Aorta (tissue), 5 donors: ENCODE data around the gene NR1I3. TPM values are rescaled to one million over a fixed set of nuclear protein-coding genes. Genes with fewer than 3 reads are reported as not detected.
"Not testable (repeated sequence)": the region's sequence is repeated elsewhere in the genome, so short reads cannot be mapped to it uniquely, and the experiment has no call there.

ENCODE experiments used
- ATAC-seq: fragments of 200-7000 bp; cut with Tn5 transposase; one replicate; pipeline ENCODE4 v1.9.1; 2022; ENCODE audit warnings: moderate library complexity; ENCODE audit not compliant: low FRiP score
- DNase-seq, 2 donors: peaks; one replicate each; pipeline ENCODE4 v3.0.0-alpha.2; 2020
- H3K27ac ChIP-seq, 2 donors: one replicate each; pipeline ENCODE4 v1.5.1; 2013; ENCODE audit warnings: low read length in 2 of 2, mild to moderate bottlenecking in 2 of 2, moderate library complexity in 2 of 2, control low read depth in 1 of 2, inconsistent platforms in 1 of 2, low read depth in 1 of 2
- H3K27me3 ChIP-seq, 2 donors: one replicate each; pipeline ENCODE4 v1.6.1; 2013; ENCODE audit warnings: control low read depth in 1 of 2, low read length in 1 of 2, mild to moderate bottlenecking in 1 of 2, moderate library complexity in 1 of 2; ENCODE audit not compliant: insufficient read depth in 2 of 2, control insufficient read depth in 1 of 2
- H3K36me3 ChIP-seq, 2 donors: one replicate each; pipeline ENCODE4 v1.6.1; 2013; ENCODE audit warnings: control low read depth in 1 of 2, low read length in 1 of 2, mild to moderate bottlenecking in 1 of 2; ENCODE audit not compliant: insufficient read depth in 2 of 2, control insufficient read depth in 1 of 2
- H3K4me1 ChIP-seq, 2 donors: one replicate each; pipeline ENCODE4 v1.6.1; 2013; ENCODE audit warnings: low read length in 2 of 2, control low read depth in 1 of 2, mild to moderate bottlenecking in 1 of 2, moderate library complexity in 1 of 2; ENCODE audit not compliant: insufficient read depth in 2 of 2, control insufficient read depth in 1 of 2
- H3K4me3 ChIP-seq, 2 donors: one replicate each; pipeline ENCODE4 v1.5.1; 2013; ENCODE audit warnings: low read length in 2 of 2, control low read depth in 1 of 2, mild to moderate bottlenecking in 1 of 2
- H3K9me3 ChIP-seq: one replicate; pipeline ENCODE4 v1.6.1; 2013; ENCODE audit warnings: mild to moderate bottlenecking, low read length; ENCODE audit not compliant: control insufficient read depth
- WGBS, 2 donors: extraction: QIAGEN DNeasy Blood & Tissue Kit; methylation state at CpG; one replicate each; pipeline ENCODE4 v1.1.7; 2013; 5-methylcytosine and 5-hydroxymethylcytosine counted together
- intact Hi-C, 2 donors: fragments of 100-400 bp; cut with DNase I; formaldehyde crosslinking; loops; one replicate each; pipeline versions ENCODE4 v1.14.2 to v1.15.0; 2022
- polyA plus RNA-seq, 2 donors: library from polyadenylated mRNA; stranded (reverse); fragments of 200-250 nt; gene quantifications; one replicate each; pipeline ENCODE4 v1.2.3, GENCODE V29; 2013
- total RNA-seq, 2 donors: library from RNA; stranded (reverse); fragmentation: NEBNext Ultra II Directional; extraction: Animal tissue kit (Norgen Biotek cat#: 25700); gene quantifications; one replicate each; pipeline ENCODE4 v1.2.1, GENCODE V29; 2021
- donor health status: healthy with polysubstance abuse.
- donor health status: Bipolar disorder and iron deficiency.
- donor health status: DM: no; HTN: no; CAD: no.
- donor health status: DM: no; HTN: no; CAD: no.
- donor health status: DM: yes; HTN: yes; CAD: no.

The NR1I3 gene
- total and polyA plus RNA-seq, 4 donors, result not detected

- DNase-seq, H3K27ac ChIP-seq, ATAC-seq, H3K4me3 ChIP-seq, H3K9me3 ChIP-seq, H3K36me3 ChIP-seq, intact Hi-C loops, H3K27me3 ChIP-seq, H3K4me1 ChIP-seq: not testable (repeated sequence)
- 84 to 87% methylated on average over 4 of the region's 4 CpGs for WGBS, 2 donors
Observed at GRCh38 chr1:161255955-161256520, 18.0 kb upstream of the NR1I3 start.

GRCh38 chr1:161255302-161255701 is 17.3 kb upstream of the NR1I3 start:
- ATAC-seq, H3K4me3 ChIP-seq, H3K4me1 ChIP-seq, H3K27me3 ChIP-seq, intact Hi-C loops, H3K27ac ChIP-seq, DNase-seq, H3K36me3 ChIP-seq: not testable (repeated sequence)
- peaks cover 12% of the 10 kb centered on the region for H3K9me3 ChIP-seq
- 69 to 77% methylated on average over 5 of the region's 5 CpGs for WGBS, 2 donors

GRCh38 chr1:161251579-161251978 is 13.6 kb upstream of the NR1I3 start:
- 93 to 94% methylated on average over 8 of the region's 8 CpGs for WGBS, 2 donors
- DNase-seq (no peak), ATAC-seq (no peak)
- intact Hi-C loops, result no loop called here
- Histone ChIP-seq H3K4me1 (no peaks in the 10 kb centered on the region), H3K4me3 (no peak overlapping the region), H3K27ac (no peak overlapping the region), H3K27me3 (no peaks in the 10 kb centered on the region), H3K9me3 (peaks cover 4% of the 10 kb centered on the region), H3K36me3 (no peaks in the 10 kb centered on the region)

- Histone ChIP-seq H3K27me3 (no peaks in the 10 kb centered on the region), H3K4me1 (no peaks in the 10 kb centered on the region), H3K4me3 (no peak overlapping the region), H3K9me3 (peaks cover 4% of the 10 kb centered on the region), H3K36me3 (no peaks in the 10 kb centered on the region), H3K27ac (no peak overlapping the region)
- ATAC-seq (no peak), DNase-seq (no peak)
- 78 to 82% methylated on average over 7 of the region's 7 CpGs for WGBS, 2 donors
- intact Hi-C loops, result no loop called here
Observed at GRCh38 chr1:161250829-161251228, 12.8 kb upstream of the NR1I3 start.

GRCh38 chr1:161250100-161250499 is 12.1 kb upstream of the NR1I3 start:
- 55 to 75% methylated on average over 5 of the region's 5 CpGs for WGBS, 2 donors
- H3K36me3 ChIP-seq, intact Hi-C loops, DNase-seq, H3K9me3 ChIP-seq, H3K4me3 ChIP-seq, H3K4me1 ChIP-seq, H3K27ac ChIP-seq, ATAC-seq, H3K27me3 ChIP-seq: not testable (repeated sequence)

- H3K36me3 ChIP-seq, result no peaks in the 10 kb centered on the region
- no peaks in the 10 kb centered on the region for H3K4me1 ChIP-seq
- ATAC-seq (no peak), DNase-seq (no peak)
- no peaks in the 10 kb centered on the region for H3K27me3 ChIP-seq
- H3K4me3 ChIP-seq, result no peak overlapping the region
- H3K27ac ChIP-seq, result no peak overlapping the region
- 88 to 92% methylated on average over 4 of the region's 4 CpGs for WGBS, 2 donors
- no peaks in the 10 kb centered on the region for H3K9me3 ChIP-seq
- intact Hi-C loops, result no loop called here
Observed at GRCh38 chr1:161244888-161245287, 6.9 kb upstream of the NR1I3 start.

- Histone ChIP-seq H3K27ac (no peak overlapping the region), H3K9me3 (no peaks in the 10 kb centered on the region), H3K4me3 (no peak overlapping the region), H3K36me3 (no peaks in the 10 kb centered on the region), H3K4me1 (no peaks in the 10 kb centered on the region), H3K27me3 (no peaks in the 10 kb centered on the region)
- intact Hi-C loops, result no loop called here
- WGBS, 2 donors, result 77 to 80% methylated on average over 2 of the region's 2 CpGs
- DNase-seq, result no peak
- ATAC-seq, result no peak
Observed at GRCh38 chr1:161242313-161242712, 4.3 kb upstream of the NR1I3 start.

GRCh38 chr1:161241682-161242081 is 3.7 kb upstream of the NR1I3 start:
- DNase-seq (no peak), ATAC-seq (no peak)
- Histone ChIP-seq H3K4me1 (no peaks in the 10 kb centered on the region), H3K4me3 (no peak overlapping the region), H3K36me3 (no peaks in the 10 kb centered on the region), H3K9me3 (no peaks in the 10 kb centered on the region), H3K27ac (no peak overlapping the region), H3K27me3 (no peaks in the 10 kb centered on the region)
- WGBS, 2 donors, result 65 to 68% methylated on average over 3 of the region's 3 CpGs
- intact Hi-C loops, result no loop called here

GRCh38 chr1:161235957-161236775 is 1.8 kb downstream of the NR1I3 start:
- H3K27me3 ChIP-seq, result no peaks in the 10 kb centered on the region
- H3K4me1 ChIP-seq, result no peaks in the 10 kb centered on the region
- H3K36me3 ChIP-seq, result no peaks in the 10 kb centered on the region
- ATAC-seq, result no peak
- no peak overlapping the region for H3K4me3 ChIP-seq
- no peak overlapping the region for H3K27ac ChIP-seq
- intact Hi-C loops, result no loop called here
- 76 to 79% methylated on average over 5 of the region's 5 CpGs for WGBS, 2 donors
- no peaks in the 10 kb centered on the region for H3K9me3 ChIP-seq
- no peak for DNase-seq
